GM19099 (cell line): ENCODE measurements around the gene TTC1.

Experiments
- POLR2A ChIP-seq: IDR thresholded peaks from 3 replicates; pipeline ENCODE4 v1.6.1; 2011; ENCODE audit warnings: low read depth; ENCODE audit not compliant: insufficient read length; ENCODE audit errors: extremely low read depth

TTC1 gene

DNA sequence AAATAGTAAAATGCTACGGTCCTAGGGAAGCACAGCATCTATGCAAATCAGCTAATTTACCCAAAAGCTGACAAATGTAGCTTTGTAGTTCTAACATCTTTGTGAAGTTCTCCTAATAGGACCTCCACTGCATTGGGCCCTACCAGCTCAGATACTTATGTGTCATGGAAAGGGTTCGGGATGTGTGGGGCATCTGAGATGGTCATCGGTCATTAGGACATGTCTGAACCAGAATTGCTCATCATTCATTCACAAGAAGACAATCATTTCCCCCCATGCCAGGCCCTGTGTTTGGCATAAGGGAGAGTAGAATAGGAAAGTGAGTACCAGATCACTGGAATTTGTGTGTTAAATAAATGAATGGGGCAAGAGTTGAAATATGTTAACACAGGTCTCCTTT, 74.6 kb downstream of the TTC1 start:
- TF ChIP-seq POLR2A = no peak

DNA sequence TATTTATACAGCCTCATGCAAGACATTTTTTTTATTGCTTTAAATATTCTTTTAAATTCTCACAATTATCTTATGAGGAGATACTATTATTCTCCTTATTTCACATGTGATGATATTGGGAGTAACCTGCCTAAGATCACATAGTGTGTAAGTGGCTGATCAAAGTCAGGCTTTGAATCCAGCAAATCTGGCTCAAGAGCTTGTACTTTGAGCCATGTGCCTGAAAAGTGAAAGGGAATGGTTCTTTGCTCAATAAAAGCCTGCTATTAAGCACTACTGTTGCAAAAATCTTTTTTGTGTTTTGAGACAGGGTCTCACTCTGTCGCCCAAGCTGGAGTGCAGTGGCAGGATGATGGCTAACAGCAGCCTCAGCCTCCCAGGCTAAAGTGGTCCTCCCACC, 75.2 kb downstream of the TTC1 start:
- no peak for TF ChIP-seq POLR2A

DNA sequence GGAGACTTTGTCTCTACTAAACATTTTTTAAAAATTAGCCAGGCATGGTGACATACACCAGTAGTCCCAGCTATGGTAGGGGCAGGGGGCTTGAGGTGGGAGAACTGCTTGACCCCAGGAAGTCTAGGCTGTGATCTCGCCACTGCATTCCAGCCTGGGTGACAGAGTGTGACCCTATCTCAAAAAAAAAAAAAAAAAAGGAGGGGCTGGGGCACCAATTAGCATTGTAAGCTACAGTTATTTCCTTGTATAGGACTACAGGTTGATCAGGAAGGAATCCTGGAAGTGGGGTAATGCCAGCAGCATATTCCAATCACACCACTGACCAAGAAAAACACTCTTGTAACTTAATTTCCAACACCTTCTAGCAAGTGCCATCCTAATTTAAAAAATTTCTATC, 78.3 kb downstream of the TTC1 start:
- no peak for TF ChIP-seq POLR2A

DNA sequence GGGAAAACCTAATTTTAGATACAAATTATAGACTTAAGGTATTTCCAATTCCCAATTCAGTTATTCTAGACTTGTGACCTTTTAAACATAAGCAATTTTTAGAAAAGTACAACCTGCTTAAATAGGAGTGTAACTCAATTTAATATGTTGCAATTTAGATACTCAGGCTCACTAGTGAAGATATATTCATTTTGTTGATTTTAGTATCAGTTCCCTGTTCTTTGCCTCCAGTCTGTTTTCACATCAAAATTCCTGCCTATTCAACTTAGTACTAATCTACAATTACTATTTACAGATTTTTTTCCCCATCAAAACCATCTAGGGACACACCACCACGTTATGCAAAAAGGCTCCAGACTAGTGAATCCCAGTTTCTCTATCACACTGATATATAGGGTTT, 79.9 kb downstream of the TTC1 start:
- TF ChIP-seq POLR2A = no peak

DNA sequence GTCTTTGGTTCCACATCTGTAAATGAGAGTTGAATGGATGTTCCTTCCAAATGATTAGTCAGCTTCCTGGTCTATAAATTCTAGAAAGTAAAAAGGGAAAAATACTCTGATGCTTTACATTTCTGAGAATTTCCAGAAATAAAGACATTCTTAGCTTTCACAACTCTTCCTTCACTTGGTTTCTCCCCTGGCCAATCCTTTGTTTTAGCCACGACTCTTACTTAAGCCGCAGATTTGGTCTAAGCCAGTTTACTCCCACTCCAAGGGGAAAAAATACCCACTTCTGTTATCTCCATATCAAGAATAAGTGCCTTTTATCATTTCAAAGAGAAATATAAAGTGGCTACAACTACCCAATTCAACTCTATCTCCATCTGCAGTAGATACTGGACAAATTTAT, 80.6 kb downstream of the TTC1 start:
- no peak for TF ChIP-seq POLR2A

GRCh38 chr5:160090059-160090458, 81.1 kb downstream of the TTC1 start:
- no peak for TF ChIP-seq POLR2A

- TF ChIP-seq POLR2A = no peak
Measured at GRCh38 chr5:160092514-160092913, 83.6 kb downstream of the TTC1 start.

- TF ChIP-seq POLR2A = no peak
Measured at GRCh38 chr5:160092960-160093707, 84.2 kb downstream of the TTC1 start.

DNA sequence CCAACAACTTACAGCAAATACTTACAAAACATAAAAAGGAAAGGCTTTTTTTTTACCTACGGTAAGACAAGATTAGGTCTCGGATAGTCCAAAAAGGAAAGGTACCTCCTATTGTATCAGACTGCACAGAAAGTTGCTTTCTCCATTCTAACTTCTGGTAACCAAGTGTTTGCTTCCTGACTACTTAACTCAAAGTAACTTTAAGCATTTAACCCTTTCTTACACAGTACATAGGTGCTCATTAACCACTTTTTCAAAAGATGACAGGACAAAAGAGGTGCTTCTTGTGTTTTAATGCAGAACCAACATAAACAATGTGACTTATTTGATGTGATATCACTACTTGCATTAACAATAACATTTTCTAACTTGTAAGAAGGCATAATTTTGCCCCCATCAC, 87.2 kb downstream of the TTC1 start:
- TF ChIP-seq POLR2A = no peak

GRCh38 chr5:160097991-160098390, 89.1 kb downstream of the TTC1 start:
- TF ChIP-seq POLR2A = no peak

GRCh38 chr5:160105686-160106360, 96.9 kb downstream of the TTC1 start:
- no peak for TF ChIP-seq POLR2A

- TF ChIP-seq POLR2A = no peak
Measured at GRCh38 chr5:160108124-160108523, 99.2 kb downstream of the TTC1 start.
